Fibroblast of skin of abdomen (primary cell): Measurements from ENCODE around the gene PRDM9. TPM values are rescaled to one million over a fixed set of nuclear protein-coding genes. Genes with fewer than 3 reads are reported as not detected.
"Not testable (repeated sequence)": the region's sequence is repeated elsewhere in the genome, so short reads cannot be mapped to it uniquely, and the experiment has no call there.

ENCODE experiments used
- DNase-seq: peaks from one replicate; pipeline ENCODE4 v3.0.0-alpha.2; 2013
- polyA plus RNA-seq, 2 experiments: library from polyadenylated mRNA; unstranded; fragments of 120-200 nt; gene quantifications; one replicate each; pipeline ENCODE4 v1.2.1, GENCODE V29; 2013; ENCODE audit not compliant: insufficient read length in 2 of 2

PRDM9 gene
- not detected for polyA plus RNA-seq (2013, experiment 1 of 2; ENCODE audit: insufficient read length)
- not detected for polyA plus RNA-seq (2013, experiment 2 of 2; ENCODE audit: insufficient read length)

DNA sequence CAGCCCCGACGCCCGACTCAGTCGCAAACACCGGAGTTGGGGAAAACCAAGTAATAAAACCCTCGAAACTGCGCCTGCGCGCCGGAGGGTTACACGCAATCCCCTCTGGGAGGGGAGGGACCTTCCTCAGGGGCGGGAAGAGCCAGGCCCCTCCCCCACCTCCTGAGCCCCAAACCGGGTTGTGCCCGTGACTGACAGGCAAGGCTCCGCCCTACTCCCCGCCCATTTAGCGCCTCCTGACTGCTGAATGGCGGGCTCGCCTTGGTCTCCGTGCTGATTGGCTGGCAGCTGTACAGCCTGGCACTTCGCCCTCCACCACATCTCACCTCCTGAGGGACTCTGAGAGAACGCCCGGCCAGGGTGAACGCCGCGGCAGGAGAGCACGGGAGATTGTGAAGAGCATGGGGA lies at the start of gene PRDM9:
TSS of gene PRDM9 (plus strand) at position 332 of the 408 bp plus-strand sequence. CDS start 1,425 bp downstream, outside the sequence.
- peak; percentile 59 for DNase-seq

DNA sequence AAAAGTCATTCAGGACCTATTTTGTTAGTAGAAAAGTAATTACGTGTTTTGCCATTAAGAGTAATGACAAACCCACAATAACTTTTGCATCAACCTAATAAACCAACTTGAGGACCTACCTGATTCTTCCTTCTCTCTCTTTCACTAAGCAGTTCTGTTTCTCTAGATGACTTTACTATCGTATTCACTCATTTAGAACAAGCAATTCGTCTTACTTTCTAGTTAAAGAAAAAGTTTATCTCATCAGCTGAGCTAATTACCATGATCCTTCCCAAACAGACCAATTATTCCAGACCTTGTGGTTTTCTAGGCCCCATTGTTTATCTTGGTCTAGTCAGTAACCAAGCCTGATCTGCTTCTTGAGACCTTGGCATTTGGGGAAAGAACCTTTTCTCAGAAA lies 49.6 kb upstream of the PRDM9 start:
- DNase-seq = no peak

DNA sequence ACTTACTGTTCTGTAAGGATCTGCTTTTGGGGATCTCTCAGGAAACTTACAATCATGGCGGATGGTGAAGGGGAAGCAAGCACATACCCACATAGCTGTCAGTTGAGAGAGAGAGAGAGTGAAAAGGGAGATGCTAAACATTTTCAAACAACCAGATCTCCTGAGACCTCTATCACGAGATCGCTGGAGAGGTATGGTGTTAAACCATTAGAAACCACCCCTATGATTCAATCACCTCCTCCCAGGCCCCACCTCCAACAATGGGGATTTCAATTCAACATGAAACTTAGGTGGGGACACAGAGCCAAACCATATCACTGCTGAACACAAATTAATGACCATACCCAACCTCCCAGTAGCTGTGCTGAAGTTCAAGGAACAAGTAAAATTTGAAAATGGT lies 48.2 kb upstream of the PRDM9 start:
- DNase-seq = no peak

DNA sequence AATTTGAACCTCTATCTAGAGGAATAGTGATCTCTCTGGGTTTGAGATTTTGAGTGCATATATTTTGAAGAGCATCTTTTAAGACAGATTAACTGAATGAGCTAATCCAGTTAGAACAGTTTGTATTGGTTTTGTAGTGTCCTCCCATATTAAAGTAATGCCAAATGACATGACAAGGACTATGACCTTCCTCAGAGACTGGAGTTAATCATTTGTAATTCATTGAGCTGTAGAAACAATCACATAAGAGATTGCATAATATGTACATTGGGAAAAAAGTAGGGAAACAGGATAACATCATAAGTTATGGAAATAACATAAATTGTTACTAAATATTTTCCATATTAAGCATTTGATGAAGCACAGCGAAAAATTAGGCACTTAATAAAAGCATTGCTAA lies 45.8 kb upstream of the PRDM9 start:
- DNase-seq = no peak

DNA sequence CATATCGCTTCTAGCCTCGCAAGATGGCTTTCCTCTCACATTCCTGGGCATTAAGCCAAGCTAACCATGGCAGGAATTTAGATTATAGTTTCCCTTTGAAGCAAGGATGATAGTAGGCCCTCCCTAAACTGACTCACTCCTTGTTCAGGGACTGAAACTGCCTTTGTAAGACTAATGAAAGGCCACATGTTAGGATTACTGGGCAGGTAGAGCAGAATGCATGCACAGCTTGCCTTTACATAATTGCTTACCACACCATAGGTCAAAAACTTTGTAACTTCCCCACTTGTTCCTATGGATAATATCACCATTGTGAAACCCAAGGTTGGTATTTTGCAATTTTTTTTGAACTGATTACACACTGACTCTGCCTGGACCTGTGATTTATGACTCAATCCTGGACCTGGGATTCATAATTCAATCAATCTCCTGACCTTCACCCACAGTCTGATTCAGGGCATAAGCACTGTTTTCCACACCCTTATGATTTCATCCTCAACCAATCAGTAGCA lies 41.0 kb upstream of the PRDM9 start:
- peak; percentile 53 for DNase-seq

DNA sequence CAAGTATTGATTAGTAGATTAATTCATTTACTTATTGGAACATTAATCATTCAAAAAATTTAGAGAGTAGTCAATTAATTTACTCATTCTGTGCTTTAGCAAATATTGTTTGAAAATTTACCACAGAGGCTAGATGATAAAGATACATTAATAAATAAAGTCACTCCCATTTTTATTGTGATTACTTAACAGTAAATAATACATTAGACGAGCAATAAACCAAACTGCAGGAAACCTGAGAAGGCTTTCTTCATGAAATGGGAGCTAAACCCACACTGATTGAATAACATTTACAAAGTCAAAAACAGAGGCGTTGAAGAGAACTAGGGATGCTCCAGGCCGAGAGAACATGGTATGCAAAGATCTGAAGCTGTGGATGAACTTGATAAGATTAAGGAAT lies 38.8 kb upstream of the PRDM9 start:
- DNase-seq = no peak

DNA sequence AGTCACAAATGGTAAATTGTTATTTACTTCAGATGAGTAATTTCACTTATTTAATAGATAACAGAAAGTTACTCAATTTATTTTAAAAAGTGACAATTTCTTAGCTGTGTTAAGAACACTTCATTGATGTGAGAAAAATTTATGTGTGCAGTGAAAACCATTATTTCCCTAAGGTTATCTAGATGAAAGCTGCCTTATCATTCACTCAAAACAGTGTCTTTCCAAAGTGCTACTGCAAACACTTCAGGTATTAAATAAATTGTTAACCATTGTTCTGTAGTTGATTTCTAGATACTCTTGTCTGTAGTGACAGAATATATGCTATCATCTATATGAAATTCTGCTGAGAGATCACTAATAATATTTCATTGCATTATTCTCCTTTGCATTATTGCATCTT lies 33.5 kb upstream of the PRDM9 start:
- DNase-seq = no peak

DNA sequence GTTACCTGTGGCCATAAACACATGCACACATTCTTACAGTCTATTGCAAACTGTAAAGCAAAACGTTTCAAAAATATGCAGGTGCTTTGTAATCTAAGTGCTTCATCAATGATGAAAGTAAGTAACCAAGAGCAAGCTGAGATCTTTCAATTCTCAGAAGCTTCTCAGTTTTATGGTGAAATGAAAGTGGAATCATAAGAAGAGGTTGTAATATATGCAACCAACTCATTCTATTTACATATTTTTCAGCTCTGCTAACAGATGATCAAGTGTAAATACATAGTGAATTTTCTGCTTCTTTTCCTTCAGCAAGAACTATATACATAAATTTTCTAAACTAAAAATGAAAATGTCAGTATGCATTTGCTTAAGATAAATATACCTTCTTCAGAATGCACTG lies 33.1 kb upstream of the PRDM9 start:
- no peak for DNase-seq

DNA sequence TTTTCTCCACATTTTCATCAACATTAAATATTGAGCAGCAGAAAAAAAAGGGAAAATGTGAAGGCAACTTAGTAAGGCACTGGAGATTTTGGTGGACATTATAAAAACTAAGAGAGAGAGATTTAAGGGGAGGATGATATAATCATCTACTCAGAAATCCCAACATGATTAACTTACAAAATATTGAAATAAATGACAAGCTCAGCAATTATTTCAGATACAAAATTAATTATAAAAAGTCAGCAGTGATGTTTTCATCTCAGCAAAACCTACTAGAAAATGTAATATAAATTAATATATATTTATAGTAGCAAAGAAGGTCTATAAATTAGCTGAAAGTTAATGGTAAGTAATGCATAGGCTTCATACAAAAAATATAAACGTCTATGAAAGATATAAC lies 30.8 kb upstream of the PRDM9 start:
- DNase-seq = no peak

DNA sequence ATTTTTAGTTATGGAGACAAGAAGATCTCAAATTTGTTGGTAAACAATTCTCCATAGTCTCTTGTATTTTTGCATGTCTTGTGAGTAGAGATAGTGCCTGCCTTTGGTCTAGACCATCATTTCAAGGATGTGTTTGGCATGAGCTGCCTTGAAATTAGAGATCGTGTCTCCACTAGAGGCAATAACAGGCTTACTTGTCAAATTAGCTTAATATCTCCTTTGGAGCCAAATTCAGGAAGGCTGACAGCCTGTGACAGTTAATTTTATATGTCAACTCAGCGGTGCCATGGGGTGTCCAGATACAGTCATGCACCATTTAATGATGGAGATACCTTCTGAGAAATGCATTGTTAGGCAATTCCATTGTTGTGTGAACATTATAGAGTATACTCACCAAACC lies 24.8 kb upstream of the PRDM9 start:
- no peak for DNase-seq

DNA sequence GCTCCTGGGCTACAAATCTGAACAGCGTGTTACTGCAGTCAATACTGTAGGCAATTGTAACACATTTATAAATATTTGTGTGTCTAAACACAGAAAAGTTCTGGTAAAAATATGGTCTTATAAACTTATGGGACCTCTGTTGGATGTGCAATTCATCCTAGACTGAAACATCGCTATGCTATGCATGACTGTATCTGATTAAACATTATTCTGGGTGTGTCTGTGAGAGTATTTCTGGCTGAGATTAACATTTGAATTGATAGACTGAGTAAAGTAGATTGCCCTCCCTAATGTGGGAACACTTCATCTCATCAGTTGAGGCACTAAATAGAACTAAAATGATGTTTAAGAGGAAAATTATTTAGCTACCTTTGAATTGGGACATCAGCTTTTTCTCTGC lies 24.3 kb upstream of the PRDM9 start:
- no peak for DNase-seq

DNA sequence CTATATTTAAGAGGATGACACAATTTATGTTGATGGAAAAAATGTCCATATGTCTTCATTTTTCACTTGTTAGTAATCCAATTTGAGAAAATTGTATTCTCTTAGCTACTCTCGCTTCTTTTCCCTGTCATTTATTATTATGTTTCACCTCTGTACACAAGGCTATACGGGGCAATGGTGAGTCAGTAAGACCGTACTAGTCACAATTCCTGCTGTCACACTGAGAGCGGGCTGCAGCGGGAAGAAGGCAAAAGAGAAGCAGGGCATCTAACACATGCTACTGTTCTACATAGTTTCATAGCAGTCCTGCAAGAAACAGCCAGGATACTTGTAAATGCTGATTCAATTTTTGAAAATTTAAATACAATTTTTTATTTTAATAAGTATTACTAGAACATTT lies 23.3 kb upstream of the PRDM9 start:
- no peak for DNase-seq

DNA sequence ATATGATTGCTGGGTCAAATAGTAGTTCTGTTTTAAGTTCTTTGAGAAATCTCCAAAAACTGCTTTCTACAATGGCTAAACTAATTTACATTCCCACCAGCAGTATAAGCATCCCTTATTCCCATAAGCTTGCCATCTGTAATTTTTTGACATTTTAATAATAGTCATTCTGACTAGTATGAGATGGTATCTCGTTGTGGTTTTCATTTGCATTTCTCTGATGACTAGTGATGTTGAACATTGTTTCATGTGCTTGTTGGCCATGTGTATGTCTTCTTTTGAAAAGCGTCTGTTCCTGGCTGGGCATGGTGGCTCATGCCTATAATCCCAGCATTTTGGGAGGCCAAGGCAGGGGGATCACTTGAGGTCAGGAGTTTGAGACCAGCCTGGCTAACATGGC lies 21.2 kb upstream of the PRDM9 start:
- DNase-seq = peak; percentile 29

DNA sequence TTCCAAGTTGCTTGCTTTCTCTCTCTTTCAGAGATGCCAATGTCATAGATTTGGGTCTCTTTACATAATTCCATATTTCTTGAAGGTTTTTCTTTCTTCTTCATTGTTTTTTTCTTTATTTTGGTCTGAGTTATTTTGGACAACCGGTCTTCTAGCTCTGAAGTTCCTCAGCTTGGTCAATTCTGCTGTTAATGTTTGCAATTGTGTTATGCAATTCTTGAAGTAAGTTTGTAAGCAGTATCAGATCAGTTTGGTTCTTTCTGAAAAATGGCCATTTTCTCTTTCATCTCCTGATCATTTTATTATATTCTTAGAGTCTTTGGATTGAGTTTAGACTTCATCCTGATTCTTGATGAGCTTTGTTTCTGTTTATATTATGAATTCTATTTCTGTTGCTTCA lies 16.4 kb upstream of the PRDM9 start:
- no peak for DNase-seq

DNA sequence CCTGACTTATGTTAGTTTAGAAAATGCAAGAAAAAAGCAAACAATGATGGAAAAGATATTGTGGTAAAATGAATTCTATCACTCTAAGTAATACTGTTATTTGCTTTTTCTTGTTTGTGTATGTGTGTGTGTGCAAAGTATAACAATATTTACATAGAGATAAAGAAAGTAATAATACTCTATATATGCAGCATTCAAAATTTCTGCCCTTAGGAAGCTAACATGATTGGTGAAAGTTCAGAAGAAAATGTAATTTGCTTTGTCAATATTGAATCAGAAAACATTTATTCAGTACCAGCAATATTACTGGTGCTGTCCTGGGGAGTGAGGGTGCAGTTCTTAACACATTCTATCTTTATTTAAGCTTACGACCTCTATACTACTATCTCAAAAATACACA lies 12.9 kb upstream of the PRDM9 start:
- DNase-seq = no peak

DNA sequence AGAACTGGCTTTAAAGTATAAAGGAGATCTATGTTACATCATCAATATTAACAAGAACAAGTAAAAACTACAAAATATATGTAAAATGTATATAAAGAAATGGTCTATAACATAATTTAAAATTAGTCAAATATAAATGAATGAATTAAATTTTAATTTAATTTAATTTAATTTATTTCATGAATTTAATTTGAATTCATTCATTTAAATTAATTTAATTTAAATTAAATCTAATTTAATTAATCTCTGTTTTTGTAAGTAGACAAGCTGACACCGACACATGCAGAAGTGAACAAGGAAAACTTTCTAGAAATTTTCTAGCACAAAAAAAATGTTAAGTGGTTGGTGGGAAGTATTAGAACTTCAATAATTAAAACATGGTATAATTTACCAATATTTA lies 10.8 kb upstream of the PRDM9 start:
- DNase-seq = no peak

DNA sequence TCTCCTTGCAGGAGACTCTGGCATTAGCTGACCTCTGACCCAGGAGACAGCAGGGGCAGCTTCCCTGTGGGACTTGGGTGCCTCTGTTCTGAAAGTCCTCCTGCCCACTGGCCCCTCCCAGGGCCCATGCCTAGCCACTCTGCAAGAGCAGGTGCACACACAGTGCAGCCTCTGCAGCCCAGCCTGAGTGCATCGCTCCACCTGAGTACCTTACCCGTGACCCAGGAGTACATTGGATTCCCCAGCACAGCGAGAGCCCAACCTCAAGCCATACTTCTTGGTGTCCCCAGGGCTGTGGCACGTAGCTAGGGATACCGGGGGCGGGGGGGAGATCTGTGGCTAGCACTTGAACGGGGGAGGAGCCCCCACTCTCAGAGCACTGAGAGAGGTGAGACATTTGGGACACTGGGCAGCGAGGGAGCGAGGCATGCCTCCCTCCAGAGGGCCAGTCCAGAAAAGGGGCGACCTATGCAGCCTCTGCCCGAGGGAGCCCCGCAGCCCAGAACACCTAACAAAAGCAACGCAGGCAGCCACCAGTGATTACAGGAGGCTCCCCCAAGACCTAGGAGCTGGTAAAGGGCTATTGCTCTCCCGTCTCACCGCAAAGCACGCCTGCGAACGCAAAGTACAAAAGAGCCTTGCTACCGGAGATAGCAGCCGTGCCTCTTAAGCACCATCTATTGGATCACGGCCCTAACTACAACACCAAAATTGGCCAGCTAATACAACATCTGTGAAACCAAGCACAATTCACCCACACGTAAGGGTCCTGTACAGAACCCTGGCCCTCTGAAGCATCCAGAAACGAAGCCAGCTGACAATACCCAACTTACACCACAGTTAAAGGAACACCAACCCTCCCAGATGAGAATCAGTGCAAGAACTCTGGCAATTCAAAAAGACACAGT lies 826 bp upstream of the PRDM9 start:
- peak; percentile 25 for DNase-seq

DNA sequence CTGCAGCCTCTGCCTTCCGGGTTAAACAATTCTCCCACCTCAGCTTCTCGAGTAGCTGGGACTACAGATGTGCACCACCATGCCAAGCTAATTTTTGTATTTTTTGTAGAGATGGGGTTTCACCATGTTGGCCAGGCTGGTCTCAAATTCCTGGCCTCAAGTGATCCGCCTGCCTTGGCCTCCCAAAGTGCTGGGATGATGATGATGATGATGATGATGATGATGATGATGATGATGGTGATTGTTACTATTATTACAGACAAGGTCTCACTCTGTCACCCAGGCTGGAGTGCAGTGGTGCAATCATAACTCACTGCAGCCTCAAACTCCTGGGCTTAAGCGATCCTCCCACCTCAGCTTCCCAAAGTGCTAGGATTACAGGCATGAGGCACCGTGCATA lies 3.0 kb downstream of the PRDM9 start:
- DNase-seq = not testable (repeated sequence)

DNA sequence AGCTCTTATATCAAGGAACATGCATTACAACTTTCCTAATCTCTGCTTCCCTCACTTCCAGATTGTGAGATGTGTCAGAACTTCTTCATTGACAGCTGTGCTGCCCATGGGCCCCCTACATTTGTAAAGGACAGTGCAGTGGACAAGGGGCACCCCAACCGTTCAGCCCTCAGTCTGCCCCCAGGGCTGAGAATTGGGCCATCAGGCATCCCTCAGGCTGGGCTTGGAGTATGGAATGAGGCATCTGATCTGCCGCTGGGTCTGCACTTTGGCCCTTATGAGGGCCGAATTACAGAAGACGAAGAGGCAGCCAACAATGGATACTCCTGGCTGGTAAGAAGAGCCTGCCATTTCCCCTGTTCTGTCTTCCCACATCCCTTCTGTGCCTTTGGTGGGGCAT lies 15.1 kb downstream of the PRDM9 start:
- no peak for DNase-seq

DNA sequence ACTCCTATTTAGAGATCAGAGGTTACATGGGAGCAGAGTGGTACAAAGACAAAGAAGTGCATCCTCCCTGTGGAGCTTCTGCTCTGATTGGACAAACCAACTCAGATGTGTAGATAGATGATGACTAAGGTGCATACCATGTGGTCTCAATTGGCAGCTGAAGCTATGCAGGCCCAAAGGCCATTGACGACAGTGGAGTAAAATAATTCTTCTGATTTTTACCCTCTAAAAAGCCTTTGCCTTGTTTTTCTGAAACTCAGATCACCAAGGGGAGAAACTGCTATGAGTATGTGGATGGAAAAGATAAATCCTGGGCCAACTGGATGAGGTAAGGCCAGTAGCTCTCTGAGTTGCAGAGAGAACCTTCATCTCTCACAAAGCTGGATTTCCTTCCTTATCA lies 15.6 kb downstream of the PRDM9 start:
- no peak for DNase-seq

DNA sequence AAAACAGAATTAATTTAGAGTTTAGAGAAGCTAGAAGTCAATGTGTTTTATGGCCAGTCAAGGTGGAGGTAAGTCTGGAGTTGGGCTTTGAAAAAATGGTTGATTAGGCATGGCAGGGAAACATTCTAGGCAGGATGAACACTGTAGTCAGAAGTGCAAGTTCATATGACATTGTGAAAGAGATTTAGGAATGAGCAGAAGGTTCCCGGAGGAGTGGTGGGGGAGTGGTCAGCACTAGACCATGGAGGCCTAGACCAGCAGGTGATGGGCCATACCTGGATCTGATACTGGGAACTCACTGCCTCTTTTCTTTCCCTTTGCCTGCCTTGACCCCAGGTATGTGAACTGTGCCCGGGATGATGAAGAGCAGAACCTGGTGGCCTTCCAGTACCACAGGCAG lies 16.6 kb downstream of the PRDM9 start:
- no peak for DNase-seq

DNA sequence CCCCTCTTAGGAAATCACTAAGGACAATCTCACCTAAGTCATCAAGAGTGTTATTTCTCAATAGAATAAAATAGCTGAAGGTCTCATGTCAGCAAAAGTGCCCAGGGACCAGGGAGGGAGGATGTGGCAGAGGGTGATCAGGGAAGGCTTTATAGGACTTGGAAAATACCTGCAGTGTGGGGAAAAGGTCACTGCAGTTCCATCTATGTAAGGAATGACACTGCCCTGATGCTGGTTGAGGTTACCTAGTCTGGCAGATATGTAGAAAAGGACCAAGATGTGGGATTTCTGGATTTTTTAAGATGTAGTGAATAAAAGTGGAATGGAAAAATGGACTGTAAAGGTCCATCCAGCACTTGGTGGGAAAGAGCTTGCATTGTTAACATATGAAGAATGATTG lies 18.3 kb downstream of the PRDM9 start:
- no peak for DNase-seq

DNA sequence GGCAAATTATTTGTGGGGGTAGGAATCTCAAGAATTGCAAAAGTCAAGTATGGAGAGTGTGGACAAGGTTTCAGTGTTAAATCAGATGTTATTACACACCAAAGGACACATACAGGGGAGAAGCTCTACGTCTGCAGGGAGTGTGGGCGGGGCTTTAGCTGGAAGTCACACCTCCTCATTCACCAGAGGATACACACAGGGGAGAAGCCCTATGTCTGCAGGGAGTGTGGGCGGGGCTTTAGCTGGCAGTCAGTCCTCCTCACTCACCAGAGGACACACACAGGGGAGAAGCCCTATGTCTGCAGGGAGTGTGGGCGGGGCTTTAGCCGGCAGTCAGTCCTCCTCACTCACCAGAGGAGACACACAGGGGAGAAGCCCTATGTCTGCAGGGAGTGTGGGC lies 19.2 kb downstream of the PRDM9 start:
- DNase-seq = not testable (repeated sequence)

DNA sequence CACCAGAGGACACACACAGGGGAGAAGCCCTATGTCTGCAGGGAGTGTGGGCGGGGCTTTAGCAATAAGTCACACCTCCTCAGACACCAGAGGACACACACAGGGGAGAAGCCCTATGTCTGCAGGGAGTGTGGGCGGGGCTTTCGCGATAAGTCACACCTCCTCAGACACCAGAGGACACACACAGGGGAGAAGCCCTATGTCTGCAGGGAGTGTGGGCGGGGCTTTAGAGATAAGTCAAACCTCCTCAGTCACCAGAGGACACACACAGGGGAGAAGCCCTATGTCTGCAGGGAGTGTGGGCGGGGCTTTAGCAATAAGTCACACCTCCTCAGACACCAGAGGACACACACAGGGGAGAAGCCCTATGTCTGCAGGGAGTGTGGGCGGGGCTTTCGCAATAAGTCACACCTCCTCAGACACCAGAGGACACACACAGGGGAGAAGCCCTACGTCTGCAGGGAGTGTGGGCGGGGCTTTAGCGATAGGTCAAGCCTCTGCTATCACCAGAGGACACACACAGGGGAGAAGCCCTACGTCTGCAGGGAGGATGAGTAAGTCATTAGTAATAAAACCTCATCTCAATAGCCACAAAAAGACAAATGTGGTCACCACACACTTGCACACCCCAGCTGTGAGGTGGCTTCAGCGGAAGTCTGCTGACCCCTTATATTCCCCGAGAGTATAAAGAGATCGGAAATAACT lies 20.0 kb downstream of the PRDM9 start:
- DNase-seq = not testable (repeated sequence)
